GM18909 (cell line): ENCODE measurements around the gene TTC14.
A peak's percentile ranks its signal among the peaks of the same experiment; 100 is the strongest.

Source experiments
- ATAC-seq: cut with Tn5 transposase; IDR thresholded peaks from one replicate; pipeline ENCODE4 v1.9.1; 2021; ENCODE audit warnings: mild to moderate bottlenecking; ENCODE audit not compliant: unreplicated experiment, poor library complexity

The TTC14 gene

DNA sequence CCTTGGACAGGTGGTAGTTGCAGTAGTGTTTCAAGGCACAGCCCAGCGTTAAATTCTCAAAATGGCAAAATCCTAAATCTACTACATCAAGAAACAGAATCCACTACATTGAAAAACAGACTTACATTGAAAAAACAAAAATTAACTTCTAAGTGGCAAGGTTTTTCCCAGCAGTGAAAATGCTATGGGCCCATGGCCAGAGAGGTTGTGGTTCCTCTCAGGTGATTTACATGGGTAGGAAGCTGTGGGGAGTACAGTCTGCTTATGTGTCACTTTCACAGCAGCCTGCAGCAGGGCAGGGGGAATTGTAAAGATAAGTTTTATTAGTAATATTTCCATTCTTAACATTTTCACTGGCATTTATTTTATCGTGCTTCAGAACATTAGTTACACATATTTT, 24.9 kb downstream of the TTC14 start:
- ATAC-seq: peak; percentile 98

GRCh38 chr3:180630371-180630770, 28.4 kb downstream of the TTC14 start:
- ATAC-seq: no peak

DNA sequence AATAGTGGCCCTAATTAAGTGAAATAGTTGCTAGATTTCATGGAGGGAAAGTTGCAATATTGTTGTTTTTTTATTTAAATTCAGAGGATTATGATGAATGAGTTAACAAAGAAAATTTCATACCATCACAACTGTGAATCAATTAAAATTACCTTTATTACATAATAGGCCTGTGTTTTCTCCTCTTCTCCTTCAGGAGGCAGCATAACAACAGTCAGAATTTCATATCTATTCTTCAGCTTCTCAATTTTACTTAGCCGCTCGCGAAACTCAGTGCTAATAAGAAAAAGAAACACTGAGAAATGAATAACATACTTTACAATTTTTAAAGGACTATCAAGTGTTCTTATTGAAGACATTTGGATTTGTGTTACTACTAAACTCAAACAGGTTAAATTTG, 29.4 kb downstream of the TTC14 start:
- ATAC-seq: no peak

GRCh38 chr3:180633722-180634121, 31.8 kb downstream of the TTC14 start:
- peak; percentile 62 for ATAC-seq

DNA sequence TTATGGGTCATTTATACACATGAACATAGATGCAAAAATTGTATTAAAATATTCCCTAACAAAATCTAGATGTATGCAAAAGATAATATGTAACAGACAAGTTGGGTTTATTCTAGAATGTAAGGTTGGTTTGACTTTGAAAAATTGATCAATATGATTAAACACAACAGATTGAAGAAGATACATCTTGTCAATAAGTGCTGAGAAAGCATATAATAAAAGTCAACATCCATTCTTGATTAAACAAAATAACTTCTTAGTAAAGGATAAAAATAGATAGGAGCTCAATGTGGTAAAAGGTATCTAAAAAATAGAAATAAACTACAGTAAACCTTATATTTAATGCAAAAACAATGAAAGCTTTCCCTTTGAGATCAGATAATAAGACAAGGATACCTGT, 39.0 kb downstream of the TTC14 start:
- no peak for ATAC-seq

GRCh38 chr3:180646187-180646790, 44.3 kb downstream of the TTC14 start:
- ATAC-seq: peak; percentile 59

DNA sequence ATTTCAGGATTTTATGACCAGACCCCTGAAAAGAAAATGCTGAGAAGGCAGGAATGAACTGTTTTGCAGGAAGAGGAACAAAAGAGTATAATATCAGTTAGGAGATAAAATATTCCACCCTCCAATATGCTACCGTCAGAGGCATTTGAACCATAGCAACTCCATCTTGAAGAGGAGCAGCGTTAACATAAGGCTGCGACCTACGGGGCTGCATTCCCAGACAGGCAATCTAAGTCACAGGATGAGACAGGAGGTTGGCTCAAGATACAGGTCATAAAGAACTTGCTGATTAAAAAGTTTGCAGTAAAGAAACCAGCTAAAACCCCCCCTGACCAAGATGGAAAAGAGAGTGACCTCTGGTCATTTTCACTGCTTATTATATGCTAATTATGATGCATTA, 54.4 kb downstream of the TTC14 start:
- ATAC-seq: no peak

DNA sequence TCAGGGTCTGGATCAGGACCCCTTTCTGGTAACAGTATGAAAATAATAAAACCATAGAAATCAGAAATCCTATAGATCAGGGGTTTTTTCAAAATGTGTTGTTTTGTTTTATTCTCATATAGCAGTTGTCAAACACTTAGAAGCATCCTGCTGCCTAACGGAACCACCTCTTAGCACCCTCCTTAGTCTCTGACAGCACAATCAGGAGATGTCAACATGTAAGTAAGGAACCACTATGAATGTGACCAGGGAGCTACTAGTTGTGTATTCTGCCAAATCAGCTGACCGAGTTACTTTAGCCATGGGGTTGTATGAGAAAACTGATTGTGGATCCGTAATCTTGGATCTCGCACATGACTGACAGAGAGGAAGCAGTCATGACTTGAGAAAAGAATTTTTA, 55.1 kb downstream of the TTC14 start:
- ATAC-seq: no peak
